Measurements from ENCODE around the gene ZNF326. TPM values are rescaled to one million over a fixed set of nuclear protein-coding genes. Genes with fewer than 3 reads are reported as not detected.

The ZNF326 gene
- total RNA-seq, 2 donors from 2014 or later: 31.0 to 36.4 TPM

GRCh38 chr1:89965193-89965768 lies 29.6 kb upstream of the ZNF326 start:
- Mint-ChIP-seq H3K27ac (no peak overlapping the region), H3K9me3 (peaks cover 4% of the 10 kb centered on the region), H3K27me3 (ENCODE audit: insufficient read depth) (peaks cover 3% of the 10 kb centered on the region), H3K36me3 (ENCODE audit: low read depth) (no peaks in the 10 kb centered on the region), H3K4me1 (peaks cover 2% of the 10 kb centered on the region), H3K4me3 (no peak overlapping the region)
- H3K4me3 ChIP-seq (ENCODE audit: low read length): no peak overlapping the region
- no peak for DNase-seq
- no peaks in the 10 kb centered on the region for H3K36me3 ChIP-seq (ENCODE audit: control insufficient read depth, insufficient read depth, low read length)
- H3K27me3 ChIP-seq (ENCODE audit: control insufficient read depth, insufficient read depth, low read length, poor library complexity, severe bottlenecking): no peaks in the 10 kb centered on the region
- TF ChIP-seq CTCF (conservative IDR thresholded peaks at IDR 0.05): no peak
- no peaks in the 10 kb centered on the region for H3K9me3 ChIP-seq (ENCODE audit: control insufficient read depth, low read length)
- 93% methylated on average over 4 of the region's 4 CpGs; no CpG with 5 or more reads in 1 of the 2 experiments for WGBS, 2 experiments (ENCODE audit: insufficient coverage in 1 of 2, insufficient read length in 1 of 2)
- no peak overlapping the region for H3K27ac ChIP-seq (ENCODE audit: low read depth, low read length)
- no peak overlapping the region for H3K9ac ChIP-seq (ENCODE audit: extremely low read depth, low read length, poor library complexity, severe bottlenecking)
- H3K4me1 ChIP-seq (ENCODE audit: control insufficient read depth, insufficient read depth, low read length): no peaks in the 10 kb centered on the region

GRCh38 chr1:89966656-89967055 lies 28.3 kb upstream of the ZNF326 start:
- Mint-ChIP-seq H3K4me3 (no peak overlapping the region), H3K27ac (no peak overlapping the region)
- 89 to 93% methylated on average over 4 to 5 of the region's 5 CpGs for WGBS, 2 experiments (ENCODE audit: insufficient coverage in 1 of 2, insufficient read length in 1 of 2)

GRCh38 chr1:89971600-89971999 lies 23.3 kb upstream of the ZNF326 start:
- WGBS, 2 experiments (ENCODE audit: insufficient coverage in 1 of 2, insufficient read length in 1 of 2): 69% methylated on average over 1 of the region's 1 CpG; no CpG with 5 or more reads in 1 of the 2 experiments
- H3K27me3 ChIP-seq (ENCODE audit: control insufficient read depth, insufficient read depth, low read length, poor library complexity, severe bottlenecking): no peaks in the 10 kb centered on the region

More at GRCh38 chr1:89966656-89967055, 28.3 kb upstream of the ZNF326 start:
- Mint-ChIP-seq H3K36me3 (ENCODE audit: low read depth) (no peaks in the 10 kb centered on the region), H3K4me1 (peaks cover 9% of the 10 kb centered on the region), H3K27me3 (ENCODE audit: insufficient read depth) (peaks cover 3% of the 10 kb centered on the region), H3K9me3 (peaks cover 1% of the 10 kb centered on the region)
- H3K9me3 ChIP-seq (ENCODE audit: control insufficient read depth, low read length): no peaks in the 10 kb centered on the region
- DNase-seq: no peak
- H3K4me3 ChIP-seq (ENCODE audit: low read length): no peak overlapping the region
- TF ChIP-seq CTCF (conservative IDR thresholded peaks at IDR 0.05): no peak
- H3K9ac ChIP-seq (ENCODE audit: extremely low read depth, low read length, poor library complexity, severe bottlenecking): no peak overlapping the region
- no peaks in the 10 kb centered on the region for H3K36me3 ChIP-seq (ENCODE audit: control insufficient read depth, insufficient read depth, low read length)
- H3K27me3 ChIP-seq (ENCODE audit: control insufficient read depth, insufficient read depth, low read length, poor library complexity, severe bottlenecking): no peaks in the 10 kb centered on the region
- no peak overlapping the region for H3K27ac ChIP-seq (ENCODE audit: low read depth, low read length)
- H3K4me1 ChIP-seq (ENCODE audit: control insufficient read depth, insufficient read depth, low read length): peaks cover 4% of the 10 kb centered on the region

More at GRCh38 chr1:89971600-89971999, 23.3 kb upstream of the ZNF326 start:
- no peaks in the 10 kb centered on the region for H3K36me3 ChIP-seq (ENCODE audit: control insufficient read depth, insufficient read depth, low read length)
- H3K9me3 ChIP-seq (ENCODE audit: control insufficient read depth, low read length): no peaks in the 10 kb centered on the region
- H3K4me3 ChIP-seq (ENCODE audit: low read length): no peak overlapping the region
- Mint-ChIP-seq H3K4me3 (no peak overlapping the region), H3K9me3 (no peaks in the 10 kb centered on the region), H3K27me3 (ENCODE audit: insufficient read depth) (peaks cover 3% of the 10 kb centered on the region), H3K36me3 (ENCODE audit: low read depth) (no peaks in the 10 kb centered on the region), H3K4me1 (peaks cover 32% of the 10 kb centered on the region), H3K27ac (no peak overlapping the region)
- no peak overlapping the region for H3K27ac ChIP-seq (ENCODE audit: low read depth, low read length)
- no peak overlapping the region for H3K9ac ChIP-seq (ENCODE audit: extremely low read depth, low read length, poor library complexity, severe bottlenecking)
- DNase-seq: no peak
- TF ChIP-seq CTCF (conservative IDR thresholded peaks at IDR 0.05): no peak
- H3K4me1 ChIP-seq (ENCODE audit: control insufficient read depth, insufficient read depth, low read length): peaks cover 5% of the 10 kb centered on the region
